H9 (cell line): ENCODE measurements around the gene TMEM121. TPM values are rescaled to one million over a fixed set of nuclear protein-coding genes. Genes with fewer than 3 reads are reported as not detected.

Experiments used
- DNase-seq: peaks from one replicate; pipeline ENCODE4 v3.0.0-alpha.2; 2017
- H2AFZ ChIP-seq: one replicate; pipeline ENCODE4 v1.6.1; 2013; ENCODE audit warnings: mild to moderate bottlenecking, low read length, control low read depth, moderate library complexity
- H2AK5ac ChIP-seq: 2 replicates; pipeline ENCODE4 v1.6.1; 2013; ENCODE audit warnings: low read length, control low read depth, mixed read lengths; ENCODE audit not compliant: insufficient read length
- H2BK120ac ChIP-seq: one replicate; pipeline ENCODE4 v1.6.1; 2013; ENCODE audit warnings: low read depth, mild to moderate bottlenecking, low read length, control low read depth, inconsistent platforms; ENCODE audit not compliant: poor library complexity, severe bottlenecking
- H2BK12ac ChIP-seq: 2 replicates; pipeline ENCODE4 v1.6.1; 2013; ENCODE audit warnings: low read length, control low read depth, mixed read lengths, low read depth; ENCODE audit not compliant: insufficient read length
- H2BK15ac ChIP-seq: 2 replicates; pipeline ENCODE4 v1.6.1; 2013; ENCODE audit warnings: low read depth, low read length, control low read depth
- H2BK20ac ChIP-seq: one replicate; pipeline ENCODE4 v1.6.1; 2013; ENCODE audit warnings: low read depth, mild to moderate bottlenecking, low read length, control low read depth, inconsistent platforms; ENCODE audit not compliant: poor library complexity, severe bottlenecking
- H2BK5ac ChIP-seq: 2 replicates; pipeline ENCODE4 v1.6.1; 2013; ENCODE audit warnings: low read length, control low read depth, mixed read lengths; ENCODE audit not compliant: insufficient read length
- H3K14ac ChIP-seq: 2 replicates; pipeline ENCODE4 v1.6.1; 2013; ENCODE audit warnings: low read length, control low read depth; ENCODE audit not compliant: insufficient read depth
- H3K18ac ChIP-seq: 2 replicates; pipeline ENCODE4 v1.6.1; 2013; ENCODE audit warnings: low read depth, mild to moderate bottlenecking, mixed read lengths, low read length, control low read depth; ENCODE audit not compliant: insufficient read length
- H3K23ac ChIP-seq: 2 replicates; pipeline ENCODE4 v1.6.1; 2013; ENCODE audit warnings: low read length, control low read depth, mixed read lengths, low read depth; ENCODE audit not compliant: insufficient read length
- H3K23me2 ChIP-seq: 2 replicates; pipeline ENCODE4 v1.6.1; 2013; ENCODE audit warnings: low read depth, mild to moderate bottlenecking, mixed read lengths, low read length, control low read depth; ENCODE audit not compliant: insufficient read length, poor library complexity, severe bottlenecking
- H3K27ac ChIP-seq: 2 replicates; pipeline ENCODE4 v1.5.1; 2013; ENCODE audit warnings: low read length, control low read depth, mixed read lengths, low read depth; ENCODE audit not compliant: insufficient read length
- H3K27me3 ChIP-seq: 2 replicates; pipeline ENCODE4 v1.6.1; 2013; ENCODE audit warnings: low read length, control low read depth, inconsistent platforms; ENCODE audit not compliant: insufficient read depth
- H3K4ac ChIP-seq: 2 replicates; pipeline ENCODE4 v1.6.1; 2013; ENCODE audit warnings: low read depth, mild to moderate bottlenecking, control low read depth, inconsistent platforms, low read length, moderate library complexity
- H3K4me1 ChIP-seq: 2 replicates; pipeline ENCODE4 v1.6.1; 2013; ENCODE audit warnings: low read length, control low read depth, inconsistent platforms; ENCODE audit not compliant: insufficient read depth
- H3K4me2 ChIP-seq: 2 replicates; pipeline ENCODE4 v1.6.1; 2013; ENCODE audit warnings: low read length, control low read depth, mixed read lengths; ENCODE audit not compliant: insufficient read length, insufficient read depth
- H3K56ac ChIP-seq: 2 replicates; pipeline ENCODE4 v1.6.1; 2013; ENCODE audit warnings: low read depth, mild to moderate bottlenecking, mixed read lengths, low read length, control low read depth; ENCODE audit not compliant: insufficient read length
- H3K79me1 ChIP-seq: 2 replicates; pipeline ENCODE4 v1.6.1; 2013; ENCODE audit warnings: low read depth, mild to moderate bottlenecking, moderate library complexity, low read length, control low read depth, inconsistent platforms; ENCODE audit not compliant: insufficient read depth, poor library complexity, severe bottlenecking
- H3K79me2 ChIP-seq: 2 replicates; pipeline ENCODE4 v1.6.1; 2013; ENCODE audit warnings: low read length, control low read depth, inconsistent platforms; ENCODE audit not compliant: insufficient read depth
- H3K9ac ChIP-seq: 2 replicates; pipeline ENCODE4 v1.6.1; 2013; ENCODE audit warnings: low read length, control low read depth, mixed read lengths; ENCODE audit not compliant: insufficient read length; ENCODE audit errors: extremely low read depth
- H3K9me3 ChIP-seq: one replicate; pipeline ENCODE4 v1.6.1; 2013; ENCODE audit warnings: low read depth, low read length, inconsistent platforms; ENCODE audit not compliant: control insufficient read depth
- H3T11ph ChIP-seq: one replicate; pipeline ENCODE4 v1.6.1; 2013; ENCODE audit warnings: mild to moderate bottlenecking, low read length, control low read depth, inconsistent platforms
- H4K20me1 ChIP-seq: one replicate; pipeline ENCODE4 v1.6.1; 2013; ENCODE audit not compliant: control insufficient read depth, insufficient read length, insufficient read depth
- H4K5ac ChIP-seq: 2 replicates; pipeline ENCODE4 v1.6.1; 2013; ENCODE audit warnings: low read depth, mild to moderate bottlenecking, mixed read lengths, low read length, control low read depth; ENCODE audit not compliant: insufficient read length
- H4K8ac ChIP-seq: replicated peaks from 2 replicates; pipeline ENCODE4 v1.6.1; 2013; ENCODE audit warnings: low read length, control low read depth, mixed read lengths, low read depth; ENCODE audit not compliant: insufficient read length
- H4K91ac ChIP-seq: 2 replicates; pipeline ENCODE4 v1.6.1; 2013; ENCODE audit warnings: low read depth, mild to moderate bottlenecking, moderate library complexity, mixed read lengths, low read length, control low read depth; ENCODE audit not compliant: insufficient read length
- H3K27ac Mint-ChIP-seq, 3 experiments: 2 replicates in 2 of 3; 3 replicates in 1 of 3; pipeline ENCODE4 v1.8.0; 2020 to 2021; ENCODE audit warnings: mixed read lengths in 3 of 3, mild to moderate bottlenecking in 1 of 3, moderate library complexity in 1 of 3
- H3K27me3 Mint-ChIP-seq: 2 replicates; pipeline ENCODE4 v1.8.0; 2021; ENCODE audit warnings: low read depth, mild to moderate bottlenecking, moderate library complexity, mixed read lengths
- H3K36me3 Mint-ChIP-seq, 3 experiments: 2 replicates in 2 of 3; 3 replicates in 1 of 3; pipeline ENCODE4 v1.8.0; 2020 to 2021; ENCODE audit warnings: low read depth in 3 of 3, mixed read lengths in 3 of 3; ENCODE audit not compliant: insufficient read depth in 1 of 3
- H3K4me1 Mint-ChIP-seq, 2 experiments: 2 replicates each; pipeline ENCODE4 v1.8.0; 2020; ENCODE audit warnings: mixed read lengths in 2 of 2
- H3K4me3 Mint-ChIP-seq, 2 experiments: 2 replicates in 1 of 2; 3 replicates in 1 of 2; pipeline ENCODE4 v1.8.0; 2020 to 2021; ENCODE audit warnings: mild to moderate bottlenecking in 2 of 2, mixed read lengths in 2 of 2, moderate library complexity in 1 of 2
- H3K9me3 Mint-ChIP-seq, 2 experiments: 2 replicates in 1 of 2; 3 replicates in 1 of 2; pipeline ENCODE4 v1.8.0; 2020; ENCODE audit warnings: mild to moderate bottlenecking in 2 of 2, mixed read lengths in 2 of 2, moderate library complexity in 1 of 2
- WGBS: extraction: QIAGEN DNeasy Blood & Tissue Kit; methylation state at CpG from one replicate; pipeline ENCODE4 v1.1.7; 2013; ENCODE audit warnings: missing lambda C conversion rate, low lambda C conversion rate, mixed read lengths; ENCODE audit not compliant: insufficient read length; ENCODE audit errors: extremely low coverage; 5-methylcytosine and 5-hydroxymethylcytosine counted together
- total RNA-seq: library from RNA; stranded (reverse); gene quantifications from 2 replicates; pipeline ENCODE4 v1.2.1, GENCODE V29; 2021
- TF ChIP-seq, protein P1 (sequence below): fragments of 200-600 bp; sonication (generic); conservative IDR thresholded peaks from 3 replicates; pipeline ENCODE4 v1.8.0; 2021; ENCODE audit warnings: antibody characterized with exemption, mild to moderate bottlenecking

Gene TMEM121
- total RNA-seq, 1 experiment from 2014 or later = 2.6 TPM

DNA sequence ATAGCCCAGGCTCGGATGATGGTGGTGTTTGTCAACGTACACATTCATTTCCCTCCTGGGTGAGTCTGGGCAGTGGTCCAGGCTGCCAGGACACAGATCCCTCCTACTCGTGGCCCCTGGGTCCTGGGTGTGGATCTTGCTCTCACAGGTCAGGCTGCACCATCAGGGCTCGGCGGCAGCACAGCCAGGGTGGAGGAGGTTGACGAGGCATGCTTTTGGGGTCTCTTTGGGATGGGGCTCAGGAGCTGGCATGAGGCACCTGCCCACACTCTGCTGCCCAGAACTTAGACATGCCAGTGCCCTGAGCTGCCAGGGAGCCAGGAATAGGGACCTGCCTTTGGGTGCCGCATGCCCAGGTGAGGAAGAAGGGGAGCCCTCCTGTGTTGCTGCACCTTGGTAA, 9.7 kb downstream of the TMEM121 start:
- no peaks in the 10 kb centered on the region; a peak in 2 of 7 replicates for H3K36me3 Mint-ChIP-seq

More for the DNA sequence above, 9.7 kb downstream of the TMEM121 start:
- no peak overlapping the region for H3K4me3 Mint-ChIP-seq
- TF ChIP-seq, protein P1, sequence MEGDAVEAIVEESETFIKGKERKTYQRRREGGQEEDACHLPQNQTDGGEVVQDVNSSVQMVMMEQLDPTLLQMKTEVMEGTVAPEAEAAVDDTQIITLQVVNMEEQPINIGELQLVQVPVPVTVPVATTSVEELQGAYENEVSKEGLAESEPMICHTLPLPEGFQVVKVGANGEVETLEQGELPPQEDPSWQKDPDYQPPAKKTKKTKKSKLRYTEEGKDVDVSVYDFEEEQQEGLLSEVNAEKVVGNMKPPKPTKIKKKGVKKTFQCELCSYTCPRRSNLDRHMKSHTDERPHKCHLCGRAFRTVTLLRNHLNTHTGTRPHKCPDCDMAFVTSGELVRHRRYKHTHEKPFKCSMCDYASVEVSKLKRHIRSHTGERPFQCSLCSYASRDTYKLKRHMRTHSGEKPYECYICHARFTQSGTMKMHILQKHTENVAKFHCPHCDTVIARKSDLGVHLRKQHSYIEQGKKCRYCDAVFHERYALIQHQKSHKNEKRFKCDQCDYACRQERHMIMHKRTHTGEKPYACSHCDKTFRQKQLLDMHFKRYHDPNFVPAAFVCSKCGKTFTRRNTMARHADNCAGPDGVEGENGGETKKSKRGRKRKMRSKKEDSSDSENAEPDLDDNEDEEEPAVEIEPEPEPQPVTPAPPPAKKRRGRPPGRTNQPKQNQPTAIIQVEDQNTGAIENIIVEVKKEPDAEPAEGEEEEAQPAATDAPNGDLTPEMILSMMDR = no peak
- Histone ChIP-seq H3K4me2 (no peak overlapping the region), H3K79me1 (no peaks in the 10 kb centered on the region), H4K20me1 (no peaks in the 10 kb centered on the region), H3K4me1 (no peaks in the 10 kb centered on the region), H3K18ac (no peak overlapping the region), H3K14ac (no peak overlapping the region), H3K27ac (no peak overlapping the region), H4K91ac (no peak overlapping the region), H2BK120ac (no peak overlapping the region), H2BK20ac (no peak overlapping the region), H3K4ac (no peak overlapping the region), H3K79me2 (no peaks in the 10 kb centered on the region), H2BK5ac (no peak overlapping the region), H2AK5ac (no peak overlapping the region), H2AFZ (no peak overlapping the region), H3K9ac (no peak overlapping the region), H3K23ac (no peak overlapping the region), H3K27me3 (no peaks in the 10 kb centered on the region), H4K8ac (no peak overlapping the region), H3K23me2 (no peaks in the 10 kb centered on the region), H3K9me3 (peaks cover 9% of the 10 kb centered on the region), H4K5ac (no peak overlapping the region), H3K56ac (no peak overlapping the region), H2BK12ac (no peak overlapping the region), H2BK15ac (no peak overlapping the region), H3T11ph (no peak overlapping the region)
- no peaks in the 10 kb centered on the region for H3K4me1 Mint-ChIP-seq
- no peak for DNase-seq
- H3K27ac Mint-ChIP-seq = no peak overlapping the region
- H3K27me3 Mint-ChIP-seq = peaks cover 22% of the 10 kb centered on the region
- peaks cover 16 to 81% of the 10 kb centered on the region in 2 experiments for H3K9me3 Mint-ChIP-seq
- no CpG with 5 or more reads among the region's 7 CpGs for WGBS
